HG03469 (cell line): ENCODE data around the gene LSM7.

Experiments
- ATAC-seq: cut with Tn5 transposase; IDR thresholded peaks from one replicate; pipeline ENCODE4 v1.9.1; 2021; ENCODE audit warnings: mild to moderate bottlenecking, moderate library complexity, moderate number of reproducible peaks; ENCODE audit not compliant: unreplicated experiment

LSM7 gene

GRCh38 chr19:2325281-2326046 is 2.9 kb downstream of the LSM7 start:
- no peak for ATAC-seq

- ATAC-seq, result no peak
Observed at GRCh38 chr19:2324220-2324948, 4.0 kb downstream of the LSM7 start.

GRCh38 chr19:2323707-2324106 is 4.7 kb downstream of the LSM7 start:
- ATAC-seq, result no peak

GRCh38 chr19:2321565-2322283 is 6.7 kb downstream of the LSM7 start:
- ATAC-seq, result no peak

GRCh38 chr19:2320939-2321338 is 7.4 kb downstream of the LSM7 start:
- ATAC-seq, result no peak

GRCh38 chr19:2320049-2320448 is 8.3 kb downstream of the LSM7 start:
- no peak for ATAC-seq

GRCh38 chr19:2319551-2319950 is 8.8 kb downstream of the LSM7 start:
- no peak for ATAC-seq

- ATAC-seq, result no peak
Observed at GRCh38 chr19:2318923-2319322, 9.5 kb downstream of the LSM7 start.

GRCh38 chr19:2317756-2318155 is 10.6 kb downstream of the LSM7 start:
- no peak for ATAC-seq

GRCh38 chr19:2317300-2317699 is 11.1 kb downstream of the LSM7 start:
- ATAC-seq, result no peak

GRCh38 chr19:2315818-2316353 is 12.5 kb downstream of the LSM7 start:
- no peak for ATAC-seq

- ATAC-seq, result no peak
Observed at GRCh38 chr19:2315121-2315817, 13.1 kb downstream of the LSM7 start.

GRCh38 chr19:2312820-2313501 is 15.4 kb downstream of the LSM7 start:
- ATAC-seq, result no peak

- no peak for ATAC-seq
Observed at GRCh38 chr19:2311093-2311492, 17.3 kb downstream of the LSM7 start.

- no peak for ATAC-seq
Observed at GRCh38 chr19:2309734-2310362, 18.5 kb downstream of the LSM7 start.

- no peak for ATAC-seq
Observed at GRCh38 chr19:2308114-2308556, 20.3 kb downstream of the LSM7 start, which contains the start of gene LINGO3. LINGO3 (minus strand) TSS chr19:2308154; CDS start chr19:2291776, 16,378 bp downstream.

GRCh38 chr19:2307518-2308012 is 20.8 kb downstream of the LSM7 start:
- ATAC-seq, result no peak

GRCh38 chr19:2306971-2307370 is 21.4 kb downstream of the LSM7 start:
- no peak for ATAC-seq

GRCh38 chr19:2306281-2306806 is 22.0 kb downstream of the LSM7 start:
- no peak for ATAC-seq
